C4-2B (cell line): ENCODE results near the gene SIX3.

ENCODE experiments used
- CTCF ChIP-seq: fragments of 450-650 bp; conservative IDR thresholded peaks from 2 replicates; pipeline ENCODE4 v1.5.1; 2017; ENCODE audit warnings: mild to moderate bottlenecking
- ZFX ChIP-seq: fragments of 450-650 bp; IDR thresholded peaks from 2 replicates; pipeline ENCODE4 v1.6.1; 2017

GRCh38 chr2:44955593-44956392 is 14.3 kb downstream of the SIX3 start:
- TF ChIP-seq CTCF (peak; percentile 82), ZFX (no peak)
